GM21515 (cell line): ENCODE results near the gene KAZN.

Experiments
- ATAC-seq: cut with Tn5 transposase; IDR thresholded peaks from one replicate; pipeline ENCODE4 v1.9.1; 2021; ENCODE audit not compliant: unreplicated experiment

The KAZN gene

GRCh38 chr1:14897997-14898645 lies 299.6 kb downstream of the KAZN start:
- ATAC-seq: no peak

DNA sequence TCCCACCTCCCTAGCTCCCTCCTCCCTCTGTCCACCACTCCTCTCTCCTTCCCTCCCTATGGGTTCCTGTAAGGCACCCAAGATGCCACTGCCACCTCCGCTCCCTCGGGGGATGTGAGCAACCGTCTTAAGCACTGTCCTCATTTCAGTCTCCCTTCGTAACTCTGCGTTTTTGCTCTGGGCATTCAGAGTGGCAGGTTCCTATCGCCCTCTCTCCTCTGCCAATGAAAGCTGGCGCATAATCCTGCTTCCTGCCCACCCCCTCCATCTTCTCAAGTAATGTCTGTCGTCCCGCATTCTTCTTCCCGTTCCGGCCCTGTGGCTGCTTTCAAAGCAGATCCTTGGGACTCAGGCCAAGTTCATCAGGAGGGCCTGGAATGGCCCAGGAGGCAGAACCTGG lies 301.2 kb downstream of the KAZN start:
- ATAC-seq: no peak

DNA sequence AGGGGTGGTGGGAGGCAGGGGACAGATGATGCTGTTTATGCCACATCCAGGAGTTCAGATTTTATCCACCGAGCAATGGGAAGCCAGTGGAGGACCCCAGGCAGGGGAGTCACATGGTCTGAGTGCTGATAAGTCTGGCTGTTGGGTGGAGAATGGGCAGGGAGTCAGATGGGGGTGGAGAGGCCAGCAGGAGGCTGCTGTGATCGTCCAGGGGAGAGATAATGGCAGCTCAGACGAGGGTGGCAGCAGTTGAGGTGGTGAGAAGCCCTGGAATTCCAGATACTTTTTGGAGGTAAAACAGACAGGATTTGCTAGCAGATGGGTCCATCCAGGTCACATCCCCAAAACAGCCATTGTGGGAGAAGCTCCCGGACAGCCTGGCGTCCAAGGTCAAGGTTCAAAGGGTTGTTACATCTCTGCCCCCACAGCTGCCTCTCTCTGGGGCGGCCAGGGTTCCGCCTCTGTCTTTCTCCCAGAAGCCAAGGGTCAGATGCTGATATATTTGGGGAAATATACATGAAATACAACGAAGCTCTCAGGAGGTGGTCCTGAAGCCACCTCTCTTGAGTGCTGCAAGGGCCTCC lies 303.0 kb downstream of the KAZN start:
- ATAC-seq: no peak

GRCh38 chr1:14903922-14904321 lies 305.4 kb downstream of the KAZN start:
- no peak for ATAC-seq

DNA sequence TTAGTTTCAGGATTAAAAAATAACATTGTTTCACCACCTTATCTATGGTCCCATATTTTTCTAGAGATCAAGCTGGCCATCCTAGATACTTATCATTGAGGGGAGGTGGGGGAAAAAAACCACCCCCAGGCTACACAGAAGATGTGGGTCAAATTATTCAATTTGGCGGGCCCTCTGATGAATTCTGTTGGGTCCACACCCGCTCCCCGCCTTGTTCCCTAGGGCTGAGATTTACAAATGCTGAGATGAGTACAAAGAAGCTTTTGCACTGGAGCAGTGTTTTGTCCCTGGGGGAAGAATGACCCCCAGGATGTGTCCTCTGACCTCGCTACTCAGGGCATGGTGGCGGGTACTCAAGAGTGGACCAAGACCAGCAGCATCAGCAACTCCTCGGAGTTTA lies 308.2 kb downstream of the KAZN start:
- no peak for ATAC-seq

DNA sequence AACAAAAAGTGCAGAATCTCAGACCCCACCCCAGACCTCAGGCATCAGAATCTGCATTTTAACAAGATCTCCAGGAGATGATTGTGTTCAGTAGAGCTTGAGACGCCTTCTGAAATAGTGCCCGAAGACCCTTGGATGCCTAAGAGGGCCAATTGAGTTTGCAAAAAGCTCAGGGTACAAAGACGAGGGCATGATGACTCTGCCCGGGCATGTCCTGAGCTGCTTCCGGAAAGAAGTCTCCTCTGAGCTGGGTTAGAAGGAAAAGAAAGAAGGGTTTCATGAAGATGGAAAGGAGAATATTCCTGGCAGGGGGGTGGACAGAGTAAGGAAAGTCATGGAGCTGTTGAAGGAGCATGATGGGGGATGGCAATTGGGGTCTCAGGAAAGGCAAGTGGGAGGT lies 308.9 kb downstream of the KAZN start:
- ATAC-seq: no peak

DNA sequence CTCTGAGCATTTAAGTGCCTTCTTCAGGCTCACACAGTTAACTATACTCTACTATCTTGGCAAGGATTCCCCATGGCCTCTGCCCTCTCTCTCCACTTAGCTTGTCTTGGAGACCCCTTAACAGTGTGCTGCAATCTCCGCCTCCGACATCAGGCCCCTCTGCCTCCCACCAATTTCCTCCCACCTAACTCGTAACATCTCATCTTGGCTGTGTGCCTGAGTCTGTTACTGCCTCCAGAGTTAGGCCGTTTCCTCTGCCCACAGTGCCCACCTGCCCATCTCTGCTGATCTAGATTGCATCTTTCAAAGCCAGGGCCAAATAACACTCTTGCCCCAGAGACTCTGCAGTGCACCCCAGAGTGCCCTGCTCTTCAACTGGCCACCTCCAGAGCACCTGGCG lies 310.8 kb downstream of the KAZN start:
- ATAC-seq: no peak

DNA sequence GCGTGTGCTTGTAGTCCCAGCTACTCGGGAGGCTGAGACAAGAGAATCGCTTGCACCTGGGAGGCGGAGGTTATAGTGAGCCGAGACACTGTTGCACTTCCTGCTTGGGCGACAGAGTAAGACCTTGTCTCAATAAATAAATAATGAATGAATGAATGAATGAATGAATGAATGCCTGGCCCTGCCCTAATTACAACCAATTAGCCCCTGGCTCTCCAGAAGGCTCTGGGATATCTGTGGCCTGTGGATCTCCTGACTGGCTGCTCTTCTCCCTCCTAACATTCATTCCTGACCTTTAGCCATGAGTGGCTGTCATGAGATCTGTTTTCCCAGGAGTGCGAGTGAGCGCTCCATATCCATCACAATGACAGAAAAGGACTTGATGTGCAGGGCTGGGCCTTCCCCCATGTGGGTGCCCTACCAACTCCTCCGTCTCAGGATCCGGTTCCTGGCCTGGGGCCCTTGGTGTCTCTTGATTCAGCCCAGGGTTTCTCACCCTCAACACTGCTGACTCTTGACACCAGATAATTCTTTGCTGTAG lies 311.5 kb downstream of the KAZN start:
- no peak for ATAC-seq

GRCh38 chr1:14910984-14911721 lies 312.7 kb downstream of the KAZN start:
- ATAC-seq: no peak

- no peak for ATAC-seq
Measured at GRCh38 chr1:14912839-14913481, 314.5 kb downstream of the KAZN start.

DNA sequence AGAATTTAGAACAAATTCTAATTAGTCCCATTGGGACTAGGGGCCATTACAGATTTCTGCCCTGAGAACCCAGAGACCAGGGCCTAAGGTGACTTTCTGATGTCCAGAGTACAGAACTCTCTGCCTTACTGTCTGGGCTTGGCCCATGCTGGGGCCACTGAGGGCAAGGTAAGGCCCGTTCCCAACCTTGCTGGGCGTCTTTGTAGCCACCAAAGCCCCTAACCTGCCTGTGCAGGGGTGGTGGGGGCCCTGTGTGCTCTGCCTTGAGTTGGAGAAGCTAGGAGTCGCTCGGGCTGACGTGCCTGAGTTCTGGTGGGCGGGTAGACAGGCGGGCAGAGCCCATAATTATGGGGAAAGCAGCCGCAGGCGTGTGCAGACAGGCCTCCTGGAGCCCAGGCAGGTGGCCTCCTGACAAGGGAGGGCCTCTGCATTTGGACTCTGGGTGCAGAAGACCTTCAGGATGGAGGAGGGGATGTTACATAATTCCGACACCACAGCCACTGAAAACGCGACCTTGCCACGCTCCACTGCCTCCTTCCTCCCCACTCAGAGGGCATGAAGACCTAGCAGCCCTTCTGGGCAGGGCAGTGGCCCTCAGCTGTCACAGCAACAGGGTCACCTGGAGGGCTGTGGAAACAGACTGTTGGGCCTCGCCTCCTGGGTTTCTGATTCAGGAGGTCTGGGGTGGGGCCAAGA lies 315.1 kb downstream of the KAZN start:
- ATAC-seq: no peak

DNA sequence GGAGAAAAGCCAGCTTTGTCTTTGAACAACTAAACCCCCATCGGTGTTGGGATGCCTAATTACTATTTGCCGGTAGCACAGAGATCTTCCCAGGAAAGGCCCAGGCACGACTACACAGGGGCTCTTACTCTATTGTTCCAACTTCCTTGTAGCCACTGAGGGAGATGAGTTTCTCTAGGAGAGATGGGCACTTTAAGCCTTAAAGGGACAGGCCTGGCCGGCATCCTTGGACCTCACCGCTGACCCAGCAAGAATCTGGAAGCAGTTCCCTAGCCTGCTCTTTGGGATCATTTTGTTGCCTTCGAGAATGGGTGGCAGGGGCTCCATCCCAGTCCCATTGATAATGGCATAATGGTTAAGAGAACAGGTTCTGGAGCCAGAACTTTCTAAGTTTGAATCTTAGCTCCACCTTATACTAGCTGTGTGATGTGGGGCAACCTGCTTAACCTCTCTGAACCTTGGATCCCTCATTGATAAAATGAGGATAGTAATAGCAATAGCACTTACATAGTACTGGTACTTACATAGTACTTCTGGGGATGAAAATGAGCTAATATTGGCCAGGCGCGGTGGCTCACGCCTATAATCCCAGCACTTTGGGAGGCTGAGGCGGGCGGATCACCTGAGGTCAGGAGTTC lies 316.0 kb downstream of the KAZN start:
- ATAC-seq: no peak

- no peak for ATAC-seq
Measured at GRCh38 chr1:14915356-14916054, 317.0 kb downstream of the KAZN start.

DNA sequence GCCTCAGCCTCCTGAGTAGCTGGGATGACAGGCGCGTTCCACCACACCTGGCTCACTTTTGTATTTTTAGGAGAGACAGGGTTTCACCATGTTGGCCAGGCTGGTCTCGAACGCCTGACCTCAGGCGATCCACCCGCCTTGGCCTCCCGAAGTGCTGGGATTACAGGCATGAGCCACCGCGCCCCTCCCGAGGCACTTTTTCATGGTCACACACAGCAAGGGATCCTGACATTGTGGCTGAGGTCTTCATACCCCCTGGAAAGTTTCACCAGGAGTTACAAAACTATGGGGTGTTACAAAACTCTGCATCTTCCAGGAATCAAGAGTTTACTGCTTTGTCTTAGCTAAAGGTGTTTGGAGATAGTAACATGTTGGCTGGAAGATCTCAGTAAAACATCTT lies 320.8 kb downstream of the KAZN start:
- no peak for ATAC-seq

- ATAC-seq: no peak
Measured at GRCh38 chr1:14919751-14920150, 321.3 kb downstream of the KAZN start.

GRCh38 chr1:14921057-14921456 lies 322.6 kb downstream of the KAZN start:
- no peak for ATAC-seq

GRCh38 chr1:14922942-14923726 lies 324.6 kb downstream of the KAZN start:
- no peak for ATAC-seq

- no peak for ATAC-seq
Measured at GRCh38 chr1:14923727-14924452, 325.4 kb downstream of the KAZN start.
